ENCODE results near the gene SPACDR. TPM values are rescaled to one million over a fixed set of nuclear protein-coding genes. Genes with fewer than 3 reads are reported as not detected.

Gene SPACDR
- total and polyA plus RNA-seq, 7 donors: 0.63 to 0.95 TPM; not detected in 5

GRCh38 chr7:100486111-100486636, 22.1 kb upstream of the SPACDR start:
- WGBS, 2 donors: 83 to 91% methylated on average over 5 of the region's 5 CpGs
- H3K36me3 ChIP-seq: no peaks in the 10 kb centered on the region
- H3K4me3 ChIP-seq: no peak overlapping the region
- no peaks in the 10 kb centered on the region for H3K27me3 ChIP-seq
- H3K27ac ChIP-seq: no peak overlapping the region
- no peak for DNase-seq
- TF ChIP-seq POLR2A (IDR thresholded peaks at IDR 0.05): no peak
- TF ChIP-seq POLR2AphosphoS5 (IDR thresholded peaks at IDR 0.05): no peak
- TF ChIP-seq EP300 (IDR thresholded peaks at IDR 0.05): no peak
- no peak for TF ChIP-seq CTCF (IDR thresholded peaks at IDR 0.05)
- peaks cover 0 to 15% (median 9%) of the 10 kb centered on the region in 4 donors for H3K4me1 ChIP-seq
- H3K9me3 ChIP-seq: no peaks in the 10 kb centered on the region
- intact Hi-C loops (cut with DNase I): no loop called here

DNA sequence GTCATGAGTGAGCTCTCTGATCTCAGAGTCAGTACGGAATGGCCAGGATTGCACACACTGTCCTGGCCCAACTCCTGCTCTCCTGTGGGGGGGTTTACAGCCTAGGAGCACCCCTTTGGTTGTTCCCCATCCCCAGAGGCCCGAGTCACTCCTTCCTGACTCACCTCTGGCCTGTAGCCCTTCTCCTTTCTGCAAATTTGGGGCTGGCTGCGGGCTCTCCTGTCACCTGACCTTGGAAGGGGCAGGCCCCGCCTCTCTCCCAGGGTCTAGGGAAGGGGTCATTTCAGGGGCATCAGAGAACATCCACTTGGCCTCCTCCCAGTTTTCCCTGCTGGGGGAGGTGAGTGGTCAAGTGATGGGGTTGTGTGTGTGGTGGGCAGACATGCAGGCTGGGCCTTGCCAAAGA, 21.4 kb upstream of the SPACDR start:
- Histone ChIP-seq H3K4me1 (peaks cover 0 to 15% (median 9%) of the 10 kb centered on the region in 4 donors), H3K27ac (peak overlapping the region in 1 of 4 donors; percentile 2), H3K27me3 (no peaks in the 10 kb centered on the region), H3K36me3 (no peaks in the 10 kb centered on the region), H3K4me3 (no peak overlapping the region), H3K9me3 (no peaks in the 10 kb centered on the region)
- 78 to 81% methylated on average over 4 of the region's 4 CpGs for WGBS, 2 donors
- DNase-seq: peak; percentile 66
- intact Hi-C loops (cut with DNase I): no loop called here
- no peak for TF ChIP-seq POLR2A (IDR thresholded peaks at IDR 0.05)
- TF ChIP-seq POLR2AphosphoS5 (IDR thresholded peaks at IDR 0.05): no peak
- no peak for TF ChIP-seq CTCF (IDR thresholded peaks at IDR 0.05)
- TF ChIP-seq EP300 (IDR thresholded peaks at IDR 0.05): no peak

DNA sequence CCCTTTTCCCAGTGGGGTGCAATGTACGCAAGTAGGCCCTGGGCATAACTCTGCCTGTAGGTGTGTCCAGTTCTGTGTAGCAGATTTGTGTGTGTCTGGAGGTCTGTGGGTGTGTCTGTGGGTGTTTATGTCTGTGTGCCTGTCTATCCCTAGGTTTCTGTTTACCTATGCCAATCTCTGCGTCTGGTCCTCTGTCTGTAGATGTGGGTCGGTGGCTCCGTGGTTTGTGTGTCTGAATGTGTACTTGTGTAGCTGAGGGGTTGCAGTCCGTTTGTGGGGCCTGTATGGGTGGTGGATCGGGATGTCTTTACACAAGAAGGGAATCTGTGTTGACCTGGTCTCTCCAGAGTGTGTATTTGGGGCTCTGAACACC, 20.6 kb upstream of the SPACDR start:
- WGBS, 2 donors: 46 to 76% methylated on average over 6 of the region's 6 CpGs
- peaks cover 0 to 16% (median 11%) of the 10 kb centered on the region in 4 donors for H3K4me1 ChIP-seq
- DNase-seq: no peak
- H3K9me3 ChIP-seq: no peaks in the 10 kb centered on the region
- TF ChIP-seq EP300 (IDR thresholded peaks at IDR 0.05) (no peak), CTCF (IDR thresholded peaks at IDR 0.05) (no peak), POLR2AphosphoS5 (IDR thresholded peaks at IDR 0.05) (no peak), POLR2A (IDR thresholded peaks at IDR 0.05) (no peak)
- no peak overlapping the region for H3K4me3 ChIP-seq
- no peaks in the 10 kb centered on the region for H3K36me3 ChIP-seq
- H3K27ac ChIP-seq: peak overlapping the region; percentile 41 to 79 (median 66)
- intact Hi-C loops (cut with DNase I): loop anchor here (5.0 kb wide), 1 partner anchor 188 kb away; the partner anchor contains the start of gene GNB2
- H3K27me3 ChIP-seq: no peaks in the 10 kb centered on the region

DNA sequence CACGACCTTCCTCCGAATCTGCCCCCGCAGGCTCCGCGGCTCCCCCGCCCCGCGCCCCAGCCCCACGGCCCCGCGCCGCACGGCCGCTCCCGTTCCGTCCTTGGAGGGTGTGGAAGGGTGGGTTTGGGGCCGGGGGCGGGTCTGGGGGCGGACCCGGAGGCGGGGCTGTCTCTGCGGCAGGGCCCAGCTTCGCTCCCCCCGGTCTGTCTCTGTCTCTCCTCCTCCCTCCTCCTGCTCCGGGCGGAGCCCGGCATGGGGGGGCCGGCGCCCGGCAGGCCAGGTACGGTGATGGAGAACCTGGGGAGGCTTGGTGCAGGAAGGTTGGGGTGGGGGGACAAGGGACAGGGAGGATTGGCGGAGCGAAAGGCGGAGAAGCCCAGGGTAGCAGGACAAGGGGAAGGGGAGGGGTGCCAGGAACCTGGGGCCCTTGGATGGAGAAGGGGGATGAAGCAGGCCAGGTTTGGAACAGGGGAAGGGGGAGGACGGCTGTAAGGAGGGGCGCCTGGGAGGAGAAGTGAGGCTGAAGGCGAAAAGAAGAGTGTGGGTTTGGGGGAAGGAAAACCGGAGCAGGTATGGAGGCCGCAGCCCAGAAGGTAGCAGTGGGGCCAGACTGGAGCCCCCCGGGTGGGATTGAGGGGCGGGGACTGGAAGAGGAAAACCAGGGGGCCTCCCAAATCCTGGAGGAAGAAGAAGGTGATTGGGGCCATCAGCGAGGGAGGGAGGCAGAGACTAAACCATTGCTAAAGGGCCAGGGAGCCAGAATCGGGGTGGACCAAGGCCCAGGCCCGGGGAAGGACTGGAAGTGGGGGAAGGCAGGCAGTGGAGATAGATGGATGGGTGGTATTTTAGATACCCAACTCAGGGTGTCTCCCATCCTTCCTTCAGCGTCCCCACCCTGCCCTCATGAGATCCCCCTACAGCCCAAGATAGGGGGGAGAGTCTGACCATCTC, 19.9 kb upstream of the SPACDR start, which contains the start of gene NYAP1:
Gene NYAP1 (plus strand): TSS at position 206 of the 951 bp plus-strand sequence. CDS start 1,385 bp downstream, outside the sequence.
- TF ChIP-seq POLR2A (IDR thresholded peaks at IDR 0.05) (no peak), POLR2AphosphoS5 (IDR thresholded peaks at IDR 0.05) (no peak), CTCF (IDR thresholded peaks at IDR 0.05) (no peak), EP300 (IDR thresholded peaks at IDR 0.05) (no peak)
- Histone ChIP-seq H3K27me3 (no peaks in the 10 kb centered on the region), H3K36me3 (no peaks in the 10 kb centered on the region), H3K4me1 (peaks cover 0 to 21% (median 16%) of the 10 kb centered on the region in 4 donors), H3K27ac (peak within 1 kb of the TSS; percentile 41 to 79 (median 66)), H3K9me3 (no peaks in the 10 kb centered on the region), H3K4me3 (peak within 1 kb of the TSS; percentile 25 to 73 (median 64))
- WGBS, 2 donors: 22 to 23% methylated on average over 45 of the region's 45 CpGs
- intact Hi-C loops (cut with DNase I): loop anchor here (1.0 to 5.0 kb wide), 3 partner anchors 15 to 188 kb away; partner anchors contain the start of gene GNB2
- no peak for DNase-seq
